Stimulated activated CD8-positive, alpha-beta memory T cell treated with anti-CD3 and anti-CD28 coated beads, Interleukin-4, amount 100 ng/mL, for 1 hour (primary cell): ENCODE measurements around the gene PYROXD2.
A peak's percentile ranks its signal among the peaks of the same experiment; 100 is the strongest.

Experiments
- DNase-seq, 2 donors: peaks; one replicate each; pipeline ENCODE4 v3.0.0-alpha.2; 2020; ENCODE audit warnings: low read depth in 2 of 2, low spot score in 1 of 2

PYROXD2 gene

GRCh38 chr10:98414932-98415730, at the start of gene PYROXD2:
TSS of gene PYROXD2 (minus strand) at chr10:98415182. CDS start at chr10:98415135, 47 bp downstream.
- DNase-seq = peak in 1 of 2 donors; percentile 20

GRCh38 chr10:98463976-98464754, 49.2 kb upstream of the PYROXD2 start:
- no peak for DNase-seq

GRCh38 chr10:98463016-98463415, 48.0 kb upstream of the PYROXD2 start:
- no peak for DNase-seq

GRCh38 chr10:98461500-98461842, 46.5 kb upstream of the PYROXD2 start:
- no peak for DNase-seq

- DNase-seq = no peak
Measured at GRCh38 chr10:98460837-98461499, 46.0 kb upstream of the PYROXD2 start.

GRCh38 chr10:98458809-98459784, 44.1 kb upstream of the PYROXD2 start:
- DNase-seq = no peak

GRCh38 chr10:98457721-98458120, 42.7 kb upstream of the PYROXD2 start:
- DNase-seq = no peak

- no peak for DNase-seq
Measured at GRCh38 chr10:98456686-98457482, 41.9 kb upstream of the PYROXD2 start.

GRCh38 chr10:98456043-98456570, 41.1 kb upstream of the PYROXD2 start:
- DNase-seq = no peak

- no peak for DNase-seq
Measured at GRCh38 chr10:98453729-98454128, 38.7 kb upstream of the PYROXD2 start.

- no peak for DNase-seq
Measured at GRCh38 chr10:98450618-98451017, 35.6 kb upstream of the PYROXD2 start.

GRCh38 chr10:98449287-98449686, 34.3 kb upstream of the PYROXD2 start:
- no peak for DNase-seq

GRCh38 chr10:98446661-98447221, 31.8 kb upstream of the PYROXD2 start, which contains the start of gene HPS1:
TSS of gene HPS1 (minus strand) at chr10:98446935. CDS start at chr10:98443240, 3,695 bp downstream.
- peak; percentile 41 to 61 for DNase-seq

GRCh38 chr10:98446151-98446660, 31.2 kb upstream of the PYROXD2 start:
- no peak for DNase-seq

GRCh38 chr10:98445200-98445812, 30.3 kb upstream of the PYROXD2 start:
- DNase-seq = no peak

GRCh38 chr10:98444314-98445006, 29.5 kb upstream of the PYROXD2 start:
- no peak for DNase-seq

- no peak for DNase-seq
Measured at GRCh38 chr10:98438715-98439114, 23.7 kb upstream of the PYROXD2 start.

GRCh38 chr10:98436704-98437103, 21.7 kb upstream of the PYROXD2 start:
- DNase-seq = no peak
